Colonic mucosa (tissue), 4 donors: ENCODE measurements around the gene LRRC3B. TPM values are rescaled to one million over a fixed set of nuclear protein-coding genes. Genes with fewer than 3 reads are reported as not detected.

ENCODE experiments used
- DNase-seq: peaks from one replicate; pipeline ENCODE4 v3.0.0-alpha.2; 2020
- H3K27ac ChIP-seq: fragments of 200-600 bp; one replicate; pipeline ENCODE4 v1.8.0; 2021
- H3K27me3 ChIP-seq: fragments of 200-600 bp; one replicate; pipeline ENCODE4 v1.8.0; 2021
- H3K36me3 ChIP-seq: fragments of 200-600 bp; one replicate; pipeline ENCODE4 v1.8.0; 2021
- H3K4me1 ChIP-seq: fragments of 200-600 bp; one replicate; pipeline ENCODE4 v1.8.0; 2021; ENCODE audit warnings: mild to moderate bottlenecking
- H3K4me3 ChIP-seq: fragments of 200-600 bp; one replicate; pipeline ENCODE4 v1.8.0; 2021
- H3K9ac ChIP-seq, 2 donors: one replicate each; pipeline ENCODE4 v1.7.0; 2013; ENCODE audit warnings: control low read depth in 2 of 2, low read depth in 2 of 2, low read length in 2 of 2
- H3K9me3 ChIP-seq: fragments of 200-600 bp; one replicate; pipeline ENCODE4 v1.8.0; 2021
- CTCF ChIP-seq: fragments of 200-600 bp; IDR thresholded peaks from one replicate; pipeline ENCODE4 v1.8.0; 2022; ENCODE audit warnings: antibody characterized with exemption, mild to moderate bottlenecking
- intact Hi-C: fragments of 100-400 bp; cut with DNase I; formaldehyde crosslinking; loops from one replicate; pipeline ENCODE4 v1.14.1; 2022
- total RNA-seq, 2 donors: library from RNA; stranded (reverse); fragmentation: NEBNext Ultra II Directional in 1 of 2; extraction: Animal tissue kit (Norgen Biotek cat#: 25700) in 1 of 2; gene quantifications; one replicate each; pipeline ENCODE4 v1.2.1, GENCODE V29; 2021
- donor health status: healthy.
- donor health status: DM: no; HTN: no; CAD: no.
- donor health status: DM: no; HTN: no; CAD: no.

The LRRC3B gene
- total RNA-seq, 2 donors from 2014 or later: 0.08 to 0.15 TPM

- no peak for TF ChIP-seq CTCF
- Histone ChIP-seq H3K27ac (no peak overlapping the region), H3K27me3 (no peaks in the 10 kb centered on the region), H3K4me1 (no peaks in the 10 kb centered on the region), H3K9me3 (no peaks in the 10 kb centered on the region), H3K4me3 (no peak overlapping the region), H3K36me3 (no peaks in the 10 kb centered on the region), H3K9ac (no peak overlapping the region)
- DNase-seq: no peak
- intact Hi-C loops: no loop called here
Observed at GRCh38 chr3:26682406-26682805, 59.8 kb downstream of the LRRC3B start.

GRCh38 chr3:26683902-26684301, 61.3 kb downstream of the LRRC3B start:
- Histone ChIP-seq H3K9ac (no peak overlapping the region), H3K4me1 (no peaks in the 10 kb centered on the region), H3K27ac (no peak overlapping the region), H3K9me3 (no peaks in the 10 kb centered on the region), H3K4me3 (no peak overlapping the region), H3K36me3 (no peaks in the 10 kb centered on the region), H3K27me3 (no peaks in the 10 kb centered on the region)
- DNase-seq: no peak
- intact Hi-C loops: no loop called here
- no peak for TF ChIP-seq CTCF

GRCh38 chr3:26687466-26687865, 64.9 kb downstream of the LRRC3B start:
- Histone ChIP-seq H3K9ac (no peak overlapping the region), H3K4me3 (no peak overlapping the region), H3K4me1 (no peaks in the 10 kb centered on the region), H3K36me3 (no peaks in the 10 kb centered on the region), H3K9me3 (no peaks in the 10 kb centered on the region), H3K27me3 (no peaks in the 10 kb centered on the region), H3K27ac (no peak overlapping the region)
- intact Hi-C loops: no loop called here
- no peak for DNase-seq
- TF ChIP-seq CTCF: no peak

GRCh38 chr3:26699553-26699952, 77.0 kb downstream of the LRRC3B start:
- no peak for TF ChIP-seq CTCF
- Histone ChIP-seq H3K4me3 (no peak overlapping the region), H3K9me3 (no peaks in the 10 kb centered on the region), H3K27me3 (no peaks in the 10 kb centered on the region), H3K36me3 (no peaks in the 10 kb centered on the region), H3K9ac (no peak overlapping the region), H3K4me1 (no peaks in the 10 kb centered on the region), H3K27ac (no peak overlapping the region)
- intact Hi-C loops: no loop called here
- no peak for DNase-seq

GRCh38 chr3:26703519-26703918, 80.9 kb downstream of the LRRC3B start:
- Histone ChIP-seq H3K4me1 (no peaks in the 10 kb centered on the region), H3K4me3 (no peak overlapping the region), H3K27ac (no peak overlapping the region), H3K27me3 (no peaks in the 10 kb centered on the region), H3K9me3 (no peaks in the 10 kb centered on the region), H3K36me3 (no peaks in the 10 kb centered on the region), H3K9ac (no peak overlapping the region)
- no peak for DNase-seq
- intact Hi-C loops: no loop called here
- TF ChIP-seq CTCF: no peak

GRCh38 chr3:26704736-26705135, 82.2 kb downstream of the LRRC3B start:
- Histone ChIP-seq H3K9ac (no peak overlapping the region), H3K27ac (no peak overlapping the region), H3K4me3 (no peak overlapping the region), H3K9me3 (no peaks in the 10 kb centered on the region), H3K27me3 (no peaks in the 10 kb centered on the region), H3K36me3 (no peaks in the 10 kb centered on the region), H3K4me1 (no peaks in the 10 kb centered on the region)
- no peak for TF ChIP-seq CTCF
- no peak for DNase-seq
- intact Hi-C loops: no loop called here
